Measurements from ENCODE around the gene DHX30.

GRCh38 chr3:47846880-47847248 lies 43.9 kb downstream of the DHX30 start:
- no peak for TF ChIP-seq ZXDB (tag by site-specific recombination; IDR thresholded peaks at IDR 0.05)
- TF ChIP-seq ZBTB11 (tag by site-specific recombination; conservative IDR thresholded peaks at IDR 0.05; ENCODE audit: low read depth), result no peak
- 0 out of 2 replicates have a peak, but pooled peaks have one; percentile 12 for TF ChIP-seq PATZ1 (tag by site-specific recombination; IDR thresholded peaks at IDR 0.05)
- no peak for TF ChIP-seq CTCF (tag by site-specific recombination; IDR thresholded peaks at IDR 0.05)
- no peak for TF ChIP-seq ZNF366 (tag by site-specific recombination; conservative IDR thresholded peaks at IDR 0.05)
- TF ChIP-seq ZNF23 (tag by site-specific recombination; IDR thresholded peaks at IDR 0.05; ENCODE audit: borderline replicate concordance), result no peak
